HG02610 (cell line): ENCODE measurements around the gene HS3ST6.
A peak's percentile ranks its signal among the peaks of the same experiment; 100 is the strongest.
"Not testable (repeated sequence)": the region's sequence is repeated elsewhere in the genome, so short reads cannot be mapped to it uniquely, and the experiment has no call there.

Experiments used
- ATAC-seq: cut with Tn5 transposase; IDR thresholded peaks from one replicate; pipeline ENCODE4 v1.9.1; 2021; ENCODE audit warnings: mild to moderate bottlenecking, moderate library complexity; ENCODE audit not compliant: unreplicated experiment

Gene HS3ST6

GRCh38 chr16:1947369-1947670 lies 29.1 kb upstream of the HS3ST6 start:
- ATAC-seq = no peak

GRCh38 chr16:1946495-1947368 lies 28.5 kb upstream of the HS3ST6 start:
- no peak for ATAC-seq

- no peak for ATAC-seq
Observed at GRCh38 chr16:1945559-1946391, 27.6 kb upstream of the HS3ST6 start.

- ATAC-seq = no peak
Observed at GRCh38 chr16:1944612-1945199, 26.5 kb upstream of the HS3ST6 start.

- peak; percentile 86 for ATAC-seq
Observed at GRCh38 chr16:1942810-1943726, 24.9 kb upstream of the HS3ST6 start, which contains the start of gene MSRB1. TSS of gene MSRB1 (minus strand) at chr16:1943199. CDS start at chr16:1943156, 43 bp downstream.

- no peak for ATAC-seq
Observed at GRCh38 chr16:1942047-1942809, 24.0 kb upstream of the HS3ST6 start.

- no peak for ATAC-seq
Observed at GRCh38 chr16:1941162-1942046, 23.2 kb upstream of the HS3ST6 start.

- ATAC-seq = no peak
Observed at GRCh38 chr16:1940273-1941161, 22.3 kb upstream of the HS3ST6 start.

GRCh38 chr16:1939833-1940232 lies 21.6 kb upstream of the HS3ST6 start:
- ATAC-seq = not testable (repeated sequence)

- ATAC-seq = no peak
Observed at GRCh38 chr16:1938910-1939309, 20.7 kb upstream of the HS3ST6 start.

GRCh38 chr16:1938316-1938715 lies 20.1 kb upstream of the HS3ST6 start:
- ATAC-seq = no peak

GRCh38 chr16:1936945-1937479 lies 18.8 kb upstream of the HS3ST6 start:
- ATAC-seq = no peak

- no peak for ATAC-seq
Observed at GRCh38 chr16:1933097-1933661, 15.0 kb upstream of the HS3ST6 start.

GRCh38 chr16:1932050-1933028 lies 14.1 kb upstream of the HS3ST6 start:
- no peak for ATAC-seq

- no peak for ATAC-seq
Observed at GRCh38 chr16:1930338-1930720, 12.1 kb upstream of the HS3ST6 start.
